WTC11 (cell line): ENCODE results near the gene OGFOD1. TPM values are rescaled to one million over a fixed set of nuclear protein-coding genes. Genes with fewer than 3 reads are reported as not detected.

Source experiments
- ATAC-seq: fragments of 200-7000 bp; cut with Tn5 transposase; 2 replicates; pipeline ENCODE4 v1.10.0; 2021; ENCODE audit warnings: mild to moderate bottlenecking, moderate library complexity
- CTCF ChIA-PET: fragments of 300-600 bp; sonication (Branson Sonifier 250); formaldehyde crosslinking; loops from one replicate; lab custom pipeline; 2021; ENCODE audit warnings: antibody characterized with exemption; lab: Charles Lee
- POLR2A ChIA-PET: fragments of 350-600 bp; sonication (Branson Sonifier 250); formaldehyde crosslinking; loops from one replicate; lab custom pipeline; 2021; ENCODE audit warnings: antibody characterized with exemption; lab: Charles Lee
- DNase-seq: peaks from one replicate; pipeline ENCODE4 v3.0.0; 2021; ENCODE audit warnings: low spot score
- H3K27ac Mint-ChIP-seq: 2 replicates; pipeline ENCODE4 v1.8.0; 2021; ENCODE audit warnings: mixed read lengths
- H3K27me3 Mint-ChIP-seq: 2 replicates; pipeline ENCODE4 v1.8.0; 2021; ENCODE audit warnings: low read depth, mild to moderate bottlenecking, moderate library complexity, mixed read lengths
- H3K36me3 Mint-ChIP-seq: 2 replicates; pipeline ENCODE4 v1.8.0; 2021; ENCODE audit warnings: mixed read lengths
- H3K4me1 Mint-ChIP-seq: 2 replicates; pipeline ENCODE4 v1.8.0; 2022; ENCODE audit warnings: mixed read lengths
- H3K4me3 Mint-ChIP-seq: 2 replicates; pipeline ENCODE4 v1.8.0; 2021; ENCODE audit warnings: mild to moderate bottlenecking, moderate library complexity, mixed read lengths
- H3K9me3 Mint-ChIP-seq: 2 replicates; pipeline ENCODE4 v1.8.0; 2021; ENCODE audit warnings: mixed read lengths
- ATF2 ChIP-seq: sonication (generic); formaldehyde crosslinking; IDR thresholded peaks from 2 replicates; pipeline ENCODE4 v1.8.1; 2022; ENCODE audit warnings: low read depth, missing genetic modification reagents, borderline replicate concordance
- CREB1 ChIP-seq: sonication (generic); formaldehyde crosslinking; IDR thresholded peaks from 2 replicates; pipeline ENCODE4 v1.8.0; 2023; ENCODE audit warnings: mild to moderate bottlenecking, missing genetic modification reagents
- GABPB1 ChIP-seq: sonication (generic); formaldehyde crosslinking; IDR thresholded peaks from 2 replicates; pipeline ENCODE4 v1.8.1; 2023; ENCODE audit warnings: mild to moderate bottlenecking, missing genetic modification reagents
- IRF1 ChIP-seq: sonication (generic); formaldehyde crosslinking; IDR thresholded peaks from 2 replicates; pipeline ENCODE4 v1.8.0; 2023; ENCODE audit warnings: missing genetic modification reagents
- NFYB ChIP-seq: sonication (generic); formaldehyde crosslinking; conservative IDR thresholded peaks from 2 replicates; pipeline ENCODE4 v1.8.0; 2022; ENCODE audit warnings: low read depth, missing genetic modification reagents
- OVOL2 ChIP-seq: fragments of 250-450 bp; sonication (Bioruptor Pico); IDR thresholded peaks from 2 replicates; pipeline ENCODE4 v1.9.0; 2021; ENCODE audit warnings: mild to moderate bottlenecking, borderline replicate concordance
- PRRX2 ChIP-seq: fragments of 250-450 bp; sonication (Bioruptor Pico); IDR thresholded peaks from 2 replicates; pipeline ENCODE4 v1.8.0; 2021; ENCODE audit warnings: mild to moderate bottlenecking
- SMAD3 ChIP-seq: sonication (generic); formaldehyde crosslinking; IDR thresholded peaks from 2 replicates; pipeline ENCODE4 v1.8.0; 2022; ENCODE audit warnings: missing genetic modification reagents, mild to moderate bottlenecking, borderline replicate concordance
- USF1 ChIP-seq: sonication (generic); formaldehyde crosslinking; IDR thresholded peaks from 2 replicates; pipeline ENCODE4 v1.8.0; 2022; ENCODE audit warnings: mild to moderate bottlenecking, missing genetic modification reagents
- ZNF121 ChIP-seq: sonication (generic); formaldehyde crosslinking; IDR thresholded peaks from 2 replicates; pipeline ENCODE4 v1.8.0; 2023; ENCODE audit warnings: missing genetic modification reagents
- ZNF317 ChIP-seq: sonication (generic); formaldehyde crosslinking; IDR thresholded peaks from 2 replicates; pipeline ENCODE4 v1.8.1; 2023; ENCODE audit warnings: low read depth, mild to moderate bottlenecking, moderate library complexity, missing genetic modification reagents, borderline replicate concordance
- total RNA-seq: library from RNA; stranded (reverse); gene quantifications from 3 replicates; pipeline ENCODE4 v1.2.3, GENCODE V29; 2021
- TF ChIP-seq, protein P1 (sequence below): sonication (generic); formaldehyde crosslinking; IDR thresholded peaks from 2 replicates; pipeline ENCODE4 v1.8.1; 2023; ENCODE audit warnings: mild to moderate bottlenecking, missing genetic modification reagents, borderline replicate concordance
- TF ChIP-seq, protein P2 (sequence below): sonication (generic); formaldehyde crosslinking; IDR thresholded peaks from 2 replicates; pipeline ENCODE4 v1.8.0; 2023; ENCODE audit warnings: mild to moderate bottlenecking, missing genetic modification reagents
- TF ChIP-seq, protein P3 (sequence below): fragments of 250-450 bp; sonication (Bioruptor Pico); IDR thresholded peaks from 2 replicates; pipeline ENCODE4 v1.9.0; 2021; ENCODE audit warnings: mild to moderate bottlenecking, borderline replicate concordance

The OGFOD1 gene
- total RNA-seq, 1 experiment from 2014 or later = 50.5 TPM

DNA sequence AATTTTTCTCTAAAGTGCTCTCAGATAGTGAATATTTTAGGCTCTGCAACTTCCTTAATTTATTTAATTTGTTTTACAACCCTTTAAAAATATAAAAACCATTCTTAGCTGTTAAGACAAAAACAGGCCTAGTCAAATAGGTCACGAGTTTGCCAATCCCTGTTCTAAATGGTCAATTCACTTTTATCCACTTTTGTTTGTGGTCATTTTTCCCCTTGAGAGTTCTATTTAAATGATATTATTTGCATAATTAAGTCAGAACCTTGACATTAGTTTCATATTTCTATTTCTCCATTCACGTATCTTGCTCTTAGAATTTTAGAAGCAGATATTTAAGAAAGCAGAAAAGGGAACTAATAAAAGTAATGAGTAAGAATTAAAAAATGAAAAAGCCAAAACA, 30.0 kb upstream of the OGFOD1 start:
- no peak for TF ChIP-seq ZNF317 (CRISPR knock-in tag)
- TF ChIP-seq, protein P1, sequence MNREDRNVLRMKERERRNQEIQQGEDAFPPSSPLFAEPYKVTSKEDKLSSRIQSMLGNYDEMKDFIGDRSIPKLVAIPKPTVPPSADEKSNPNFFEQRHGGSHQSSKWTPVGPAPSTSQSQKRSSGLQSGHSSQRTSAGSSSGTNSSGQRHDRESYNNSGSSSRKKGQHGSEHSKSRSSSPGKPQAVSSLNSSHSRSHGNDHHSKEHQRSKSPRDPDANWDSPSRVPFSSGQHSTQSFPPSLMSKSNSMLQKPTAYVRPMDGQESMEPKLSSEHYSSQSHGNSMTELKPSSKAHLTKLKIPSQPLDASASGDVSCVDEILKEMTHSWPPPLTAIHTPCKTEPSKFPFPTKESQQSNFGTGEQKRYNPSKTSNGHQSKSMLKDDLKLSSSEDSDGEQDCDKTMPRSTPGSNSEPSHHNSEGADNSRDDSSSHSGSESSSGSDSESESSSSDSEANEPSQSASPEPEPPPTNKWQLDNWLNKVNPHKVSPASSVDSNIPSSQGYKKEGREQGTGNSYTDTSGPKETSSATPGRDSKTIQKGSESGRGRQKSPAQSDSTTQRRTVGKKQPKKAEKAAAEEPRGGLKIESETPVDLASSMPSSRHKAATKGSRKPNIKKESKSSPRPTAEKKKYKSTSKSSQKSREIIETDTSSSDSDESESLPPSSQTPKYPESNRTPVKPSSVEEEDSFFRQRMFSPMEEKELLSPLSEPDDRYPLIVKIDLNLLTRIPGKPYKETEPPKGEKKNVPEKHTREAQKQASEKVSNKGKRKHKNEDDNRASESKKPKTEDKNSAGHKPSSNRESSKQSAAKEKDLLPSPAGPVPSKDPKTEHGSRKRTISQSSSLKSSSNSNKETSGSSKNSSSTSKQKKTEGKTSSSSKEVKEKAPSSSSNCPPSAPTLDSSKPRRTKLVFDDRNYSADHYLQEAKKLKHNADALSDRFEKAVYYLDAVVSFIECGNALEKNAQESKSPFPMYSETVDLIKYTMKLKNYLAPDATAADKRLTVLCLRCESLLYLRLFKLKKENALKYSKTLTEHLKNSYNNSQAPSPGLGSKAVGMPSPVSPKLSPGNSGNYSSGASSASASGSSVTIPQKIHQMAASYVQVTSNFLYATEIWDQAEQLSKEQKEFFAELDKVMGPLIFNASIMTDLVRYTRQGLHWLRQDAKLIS (CRISPR knock-in tag) = no peak
- TF ChIP-seq ATF2 (CRISPR knock-in tag) = no peak
- TF ChIP-seq PRRX2 = no peak
- no peak for TF ChIP-seq ZNF121
- no peak for TF ChIP-seq SMAD3 (CRISPR knock-in tag)
- TF ChIP-seq, protein P2, sequence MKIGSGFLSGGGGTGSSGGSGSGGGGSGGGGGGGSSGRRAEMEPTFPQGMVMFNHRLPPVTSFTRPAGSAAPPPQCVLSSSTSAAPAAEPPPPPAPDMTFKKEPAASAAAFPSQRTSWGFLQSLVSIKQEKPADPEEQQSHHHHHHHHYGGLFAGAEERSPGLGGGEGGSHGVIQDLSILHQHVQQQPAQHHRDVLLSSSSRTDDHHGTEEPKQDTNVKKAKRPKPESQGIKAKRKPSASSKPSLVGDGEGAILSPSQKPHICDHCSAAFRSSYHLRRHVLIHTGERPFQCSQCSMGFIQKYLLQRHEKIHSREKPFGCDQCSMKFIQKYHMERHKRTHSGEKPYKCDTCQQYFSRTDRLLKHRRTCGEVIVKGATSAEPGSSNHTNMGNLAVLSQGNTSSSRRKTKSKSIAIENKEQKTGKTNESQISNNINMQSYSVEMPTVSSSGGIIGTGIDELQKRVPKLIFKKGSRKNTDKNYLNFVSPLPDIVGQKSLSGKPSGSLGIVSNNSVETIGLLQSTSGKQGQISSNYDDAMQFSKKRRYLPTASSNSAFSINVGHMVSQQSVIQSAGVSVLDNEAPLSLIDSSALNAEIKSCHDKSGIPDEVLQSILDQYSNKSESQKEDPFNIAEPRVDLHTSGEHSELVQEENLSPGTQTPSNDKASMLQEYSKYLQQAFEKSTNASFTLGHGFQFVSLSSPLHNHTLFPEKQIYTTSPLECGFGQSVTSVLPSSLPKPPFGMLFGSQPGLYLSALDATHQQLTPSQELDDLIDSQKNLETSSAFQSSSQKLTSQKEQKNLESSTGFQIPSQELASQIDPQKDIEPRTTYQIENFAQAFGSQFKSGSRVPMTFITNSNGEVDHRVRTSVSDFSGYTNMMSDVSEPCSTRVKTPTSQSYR (CRISPR knock-in tag) = no peak
- no peak for TF ChIP-seq OVOL2 (CRISPR knock-in tag)
- TF ChIP-seq USF1 (CRISPR knock-in tag) = no peak
- no peak for TF ChIP-seq NFYB (CRISPR knock-in tag)
- no peak for TF ChIP-seq IRF1 (CRISPR knock-in tag)
- no peak for TF ChIP-seq CREB1 (CRISPR knock-in tag)
- TF ChIP-seq, protein P3, sequence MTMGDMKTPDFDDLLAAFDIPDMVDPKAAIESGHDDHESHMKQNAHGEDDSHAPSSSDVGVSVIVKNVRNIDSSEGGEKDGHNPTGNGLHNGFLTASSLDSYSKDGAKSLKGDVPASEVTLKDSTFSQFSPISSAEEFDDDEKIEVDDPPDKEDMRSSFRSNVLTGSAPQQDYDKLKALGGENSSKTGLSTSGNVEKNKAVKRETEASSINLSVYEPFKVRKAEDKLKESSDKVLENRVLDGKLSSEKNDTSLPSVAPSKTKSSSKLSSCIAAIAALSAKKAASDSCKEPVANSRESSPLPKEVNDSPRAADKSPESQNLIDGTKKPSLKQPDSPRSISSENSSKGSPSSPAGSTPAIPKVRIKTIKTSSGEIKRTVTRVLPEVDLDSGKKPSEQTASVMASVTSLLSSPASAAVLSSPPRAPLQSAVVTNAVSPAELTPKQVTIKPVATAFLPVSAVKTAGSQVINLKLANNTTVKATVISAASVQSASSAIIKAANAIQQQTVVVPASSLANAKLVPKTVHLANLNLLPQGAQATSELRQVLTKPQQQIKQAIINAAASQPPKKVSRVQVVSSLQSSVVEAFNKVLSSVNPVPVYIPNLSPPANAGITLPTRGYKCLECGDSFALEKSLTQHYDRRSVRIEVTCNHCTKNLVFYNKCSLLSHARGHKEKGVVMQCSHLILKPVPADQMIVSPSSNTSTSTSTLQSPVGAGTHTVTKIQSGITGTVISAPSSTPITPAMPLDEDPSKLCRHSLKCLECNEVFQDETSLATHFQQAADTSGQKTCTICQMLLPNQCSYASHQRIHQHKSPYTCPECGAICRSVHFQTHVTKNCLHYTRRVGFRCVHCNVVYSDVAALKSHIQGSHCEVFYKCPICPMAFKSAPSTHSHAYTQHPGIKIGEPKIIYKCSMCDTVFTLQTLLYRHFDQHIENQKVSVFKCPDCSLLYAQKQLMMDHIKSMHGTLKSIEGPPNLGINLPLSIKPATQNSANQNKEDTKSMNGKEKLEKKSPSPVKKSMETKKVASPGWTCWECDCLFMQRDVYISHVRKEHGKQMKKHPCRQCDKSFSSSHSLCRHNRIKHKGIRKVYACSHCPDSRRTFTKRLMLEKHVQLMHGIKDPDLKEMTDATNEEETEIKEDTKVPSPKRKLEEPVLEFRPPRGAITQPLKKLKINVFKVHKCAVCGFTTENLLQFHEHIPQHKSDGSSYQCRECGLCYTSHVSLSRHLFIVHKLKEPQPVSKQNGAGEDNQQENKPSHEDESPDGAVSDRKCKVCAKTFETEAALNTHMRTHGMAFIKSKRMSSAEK (CRISPR knock-in tag) = no peak
- TF ChIP-seq GABPB1 (CRISPR knock-in tag) = no peak
- CTCF ChIA-PET = no interaction called here
- peaks cover 14% of the 10 kb centered on the region for H3K27me3 Mint-ChIP-seq
- H3K27ac Mint-ChIP-seq = no peak overlapping the region
- no peak overlapping the region for H3K4me3 Mint-ChIP-seq
- POLR2A ChIA-PET = no interaction called here
- H3K4me1 Mint-ChIP-seq = peaks cover 42% of the 10 kb centered on the region
- no peaks in the 10 kb centered on the region for H3K9me3 Mint-ChIP-seq
- ATAC-seq (no peak), DNase-seq (no peak)
- no peaks in the 10 kb centered on the region for H3K36me3 Mint-ChIP-seq
